K562 (cell line): Measurements from ENCODE around the gene MGAT5. TPM values are rescaled to one million over a fixed set of nuclear protein-coding genes. Genes with fewer than 3 reads are reported as not detected.

Experiments used
- ATAC-seq: fragments of 200-7000 bp; cut with Tn5 transposase; 3 replicates; pipeline ENCODE4 v1.9.1; 2020; ENCODE audit warnings: moderate library complexity
- BruUV-seq: library from RNA; stranded (reverse); fragments of 400-500 nt; replicated peaks from 2 replicates; lab custom pipeline; 2021; lab: Mats Ljungman, UMichigan
- CTCF ChIA-PET: fragments of 300-600 bp; formaldehyde crosslinking; extraction: SDS; loops from one replicate; lab custom pipeline; 2021; ENCODE audit warnings: low intra/inter-chr PET ratio; lab: Yijun Ruan, JAX
- POLR2A ChIA-PET: fragments of 300-600, 350-650 bp; sonication (Branson Sonifier 250); formaldehyde crosslinking; extraction: SDS; loops from one replicate; lab custom pipeline; 2021; ENCODE audit warnings: antibody characterized with exemption, inconsistent platforms; lab: Yijun Ruan, JAX
- DNase-seq, 4 experiments: peaks; one replicate each; pipeline versions ENCODE4 v3.0.0 to v3.0.0-alpha.2; 2011 to 2018; ENCODE audit warnings: low spot score in 3 of 4, mixed read lengths in 3 of 4; ENCODE audit errors: extremely low read depth in 1 of 4
- FAIRE-seq: peaks from 2 replicates; lab custom pipeline; 2011; peaks lifted over from hg19 to GRCh38; lab: Jason Lieb, UNC
- H2AFZ ChIP-seq: 2 replicates; pipeline ENCODE4 v1.6.0; 2011; ENCODE audit warnings: low read depth, low read length, control low read depth, inconsistent platforms
- H3K27ac ChIP-seq: fragments of 200-600 bp; 3 replicates; pipeline ENCODE4 v1.8.0; 2011; ENCODE audit warnings: low read depth, mild to moderate bottlenecking, control low read depth, inconsistent platforms, low read length, moderate library complexity, mixed read lengths; ENCODE audit errors: extremely low read depth
- H3K27me3 ChIP-seq, 2 experiments: fragments of 300-600 bp in 1 of 2; 2 replicates in 1 of 2; 3 replicates in 1 of 2; pipeline versions ENCODE4 v1.6.0 to v1.8.0; 2011; ENCODE audit warnings: inconsistent platforms in 2 of 2, low read length in 2 of 2, mild to moderate bottlenecking in 1 of 2, mixed read lengths in 1 of 2, moderate library complexity in 1 of 2; ENCODE audit not compliant: control insufficient read depth in 2 of 2, insufficient read depth in 2 of 2
- H3K36me3 ChIP-seq: fragments of 300-600 bp; 3 replicates; pipeline ENCODE4 v1.8.0; 2011; ENCODE audit warnings: mild to moderate bottlenecking, low read length, inconsistent platforms; ENCODE audit not compliant: control insufficient read depth, insufficient read depth
- H3K4me1 ChIP-seq, 2 experiments: fragments of 200-600 bp in 1 of 2; replicated peaks in 1 of 2; 2 replicates in 1 of 2; 3 replicates in 1 of 2; pipeline versions ENCODE4 v1.5.1 to v1.8.0; 2011; ENCODE audit warnings: inconsistent platforms in 2 of 2, low read length in 2 of 2, mild to moderate bottlenecking in 1 of 2, mixed read lengths in 1 of 2, moderate library complexity in 1 of 2; ENCODE audit not compliant: control insufficient read depth in 2 of 2, insufficient read depth in 2 of 2
- H3K4me2 ChIP-seq: 2 replicates; pipeline ENCODE4 v1.6.1; 2011; ENCODE audit warnings: low read length, control low read depth, inconsistent platforms, mixed read lengths; ENCODE audit not compliant: insufficient read depth
- H3K4me3 ChIP-seq: fragments of 200-600 bp; sonication (generic), shearing (Covaris generic); 2 replicates; pipeline ENCODE4 v1.5.1; 2016; ENCODE audit warnings: control low read depth, inconsistent platforms
- H3K79me2 ChIP-seq: fragments of 200-600 bp; 3 replicates; pipeline ENCODE4 v1.8.0; 2011; ENCODE audit warnings: low read length, inconsistent platforms; ENCODE audit not compliant: control insufficient read depth, insufficient read depth
- H3K9ac ChIP-seq, 2 experiments: 2 replicates each; pipeline versions ENCODE4 v1.6.0 to v1.6.1; 2011; ENCODE audit warnings: low read depth in 2 of 2, low read length in 2 of 2, control low read depth in 1 of 2, inconsistent platforms in 1 of 2, mild to moderate bottlenecking in 1 of 2, mixed read lengths in 1 of 2; ENCODE audit not compliant: insufficient read depth in 1 of 2
- H3K9me1 ChIP-seq: one replicate; pipeline ENCODE4 v1.6.0; 2011; ENCODE audit warnings: inconsistent platforms, mild to moderate bottlenecking, low read length, moderate library complexity; ENCODE audit not compliant: control insufficient read depth, insufficient read depth
- H3K9me3 ChIP-seq: replicated peaks from 2 replicates; pipeline ENCODE4 v1.5.1; 2011; ENCODE audit warnings: low read depth, low read length, inconsistent platforms; ENCODE audit not compliant: control insufficient read depth, insufficient read depth
- H4K20me1 ChIP-seq: replicated peaks from 2 replicates; pipeline ENCODE4 v1.6.1; 2011; ENCODE audit warnings: low read length, inconsistent platforms, mixed read lengths; ENCODE audit not compliant: control insufficient read depth, insufficient read depth
- HNRNPL ChIP-seq: fragments of 200-400 bp; formaldehyde crosslinking; IDR thresholded peaks from 2 replicates; pipeline ENCODE4 v1.6.1; 2017; ENCODE audit warnings: low read depth, mild to moderate bottlenecking, low read length
- SMARCB1 ChIP-seq: IDR thresholded peaks from 2 replicates; pipeline ENCODE4 v1.6.1; 2011; ENCODE audit warnings: improper control_type of control experiment, low read depth; ENCODE audit not compliant: insufficient read length
- ZBTB17 ChIP-seq: fragments of 450-650 bp; formaldehyde crosslinking; IDR thresholded peaks from 2 replicates; pipeline ENCODE4 v1.4.0; 2020; ENCODE audit warnings: mild to moderate bottlenecking
- WGBS: fragments of 100-300 bp; shearing (Covaris generic); methylation state at CpG from one replicate; pipeline ENCODE4 v1.1.6; 2016; ENCODE audit warnings: low coverage, mixed read lengths; ENCODE audit not compliant: insufficient coverage; ENCODE audit errors: missing lambda C conversion rate; 5-methylcytosine and 5-hydroxymethylcytosine counted together
- in situ Hi-C: fragments of 300-500 bp; cut with MboI; formaldehyde crosslinking; loops from 4 replicates; pipeline ENCODE4 v1.15.0; 2018; ENCODE audit warnings: inconsistent platforms, mixed read lengths
- intact Hi-C: fragments of 100-400 bp; cut with micrococcal nuclease; formaldehyde crosslinking; loops from 2 replicates; pipeline ENCODE4 v1.14.2; 2022
- polyA plus RNA-seq, 8 experiments: library from polyadenylated mRNA; depleted of rRNA in 4 of 8; stranded (reverse) in 5 of 8; unstranded in 3 of 8; fragments of >200 nt; fragmentation: Nextera tagmentation in 2 of 8; fragmentation: Illumina TruSeq in 1 of 8; extraction: Ambion mirVana in 2 of 8; extraction: Trizol in 1 of 8; gene quantifications; 2 replicates each; pipeline versions ENCODE4 v1.2.1 to v1.2.3, GENCODE V29; 2011 to 2014; ENCODE audit warnings: inconsistent platforms in 1 of 8, missing spikeins in 1 of 8
- total RNA-seq, 7 experiments: library from RNA; depleted of rRNA in 6 of 7; stranded (reverse); fragments of >200 nt in 6 of 7; fragmentation: Illumina TruSeq in 2 of 7; extraction: Trizol in 2 of 7; gene quantifications; 2 replicates each; pipeline versions ENCODE4 v1.2.1 to v1.2.3, GENCODE V29; 2011 to 2021; ENCODE audit warnings: low replicate concordance in 1 of 7
- TF ChIP-seq, protein P1 (sequence below): fragments of 450-650 bp; IDR thresholded peaks from 2 replicates; pipeline ENCODE4 v1.6.1; 2016; ENCODE audit warnings: missing biosample characterization, missing genetic modification characterization

Gene MGAT5
- total and polyA plus RNA-seq, 9 of the 15 experiments (the other 6 are each of a cell fraction or from before 2014, with no cell fraction given): 1.6 to 18.6 (median 11.1) TPM

DNA sequence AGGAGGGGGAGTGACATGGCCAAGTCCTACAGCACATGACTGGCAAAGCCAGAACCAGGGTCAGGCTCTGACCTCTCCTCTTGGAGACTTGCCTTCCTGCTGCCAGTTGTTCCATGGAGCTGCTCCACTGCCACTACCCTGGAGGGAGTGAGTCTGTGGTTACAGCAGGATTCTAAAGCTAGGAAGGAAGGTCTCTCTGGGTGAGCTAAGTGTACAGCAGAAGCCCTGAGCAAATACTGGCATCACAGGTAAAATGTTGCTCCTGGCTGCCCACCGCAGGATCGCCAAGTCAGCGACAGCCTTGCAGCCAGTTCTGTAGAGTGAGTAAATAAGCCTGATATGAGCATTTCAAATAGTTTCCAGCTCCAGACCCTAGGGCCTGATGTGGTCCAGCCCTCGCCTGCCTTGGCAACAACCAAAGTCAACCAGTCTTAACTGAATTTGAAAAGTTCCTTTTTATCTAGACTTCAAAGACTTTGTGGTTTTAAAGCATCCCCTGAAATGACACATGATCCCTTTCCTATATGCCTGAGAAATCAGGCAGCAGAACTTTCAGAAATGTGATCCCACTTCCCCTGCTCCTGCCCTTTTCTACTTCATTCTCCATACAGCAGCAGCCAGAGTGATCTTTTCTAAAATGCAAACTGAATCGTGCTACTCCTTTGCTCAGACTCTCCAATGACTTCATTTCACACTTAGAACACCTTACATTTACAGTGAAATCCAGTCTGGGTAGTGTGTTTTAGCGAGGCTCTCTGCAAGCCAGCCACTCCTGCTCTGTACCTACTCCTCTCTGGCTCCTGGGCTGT, 114.3 kb downstream of the MGAT5 start:
- no peak overlapping the region for H3K4me2 ChIP-seq
- H3K9me1 ChIP-seq: no peaks in the 10 kb centered on the region
- no peaks in the 10 kb centered on the region for H3K9me3 ChIP-seq
- H3K9ac ChIP-seq: no peak overlapping the region
- no peak overlapping the region for H3K27ac ChIP-seq
- FAIRE-seq (no peak), DNase-seq (no peak), ATAC-seq (no peak)
- H3K79me2 ChIP-seq: no peaks in the 10 kb centered on the region
- WGBS: 50% methylated on average over 6 of the region's 6 CpGs
- ChIA-PET POLR2A (interaction anchor here (1.2 kb wide), 1 partner anchor 20 kb away, joined by 4 read pairs; no protein-coding TSS in a partner anchor), CTCF (interaction anchor here (0.6 kb wide), 1 partner anchor 268 kb away, joined by 3 read pairs; no protein-coding TSS in a partner anchor)
- no peak overlapping the region for H3K4me3 ChIP-seq
- H4K20me1 ChIP-seq: no peaks in the 10 kb centered on the region
- no TSS peak for BruUV-seq
- no peak overlapping the region for H2AFZ ChIP-seq
- H3K27me3 ChIP-seq: no peaks in the 10 kb centered on the region
- intact Hi-C loops: no loop called here
- in situ Hi-C loops: no loop called here
- no peaks in the 10 kb centered on the region for H3K36me3 ChIP-seq
- TF ChIP-seq ZBTB17 (CRISPR knock-in tag) (no peak), HNRNPL (no peak), SMARCB1 (no peak)
- TF ChIP-seq, protein P1, sequence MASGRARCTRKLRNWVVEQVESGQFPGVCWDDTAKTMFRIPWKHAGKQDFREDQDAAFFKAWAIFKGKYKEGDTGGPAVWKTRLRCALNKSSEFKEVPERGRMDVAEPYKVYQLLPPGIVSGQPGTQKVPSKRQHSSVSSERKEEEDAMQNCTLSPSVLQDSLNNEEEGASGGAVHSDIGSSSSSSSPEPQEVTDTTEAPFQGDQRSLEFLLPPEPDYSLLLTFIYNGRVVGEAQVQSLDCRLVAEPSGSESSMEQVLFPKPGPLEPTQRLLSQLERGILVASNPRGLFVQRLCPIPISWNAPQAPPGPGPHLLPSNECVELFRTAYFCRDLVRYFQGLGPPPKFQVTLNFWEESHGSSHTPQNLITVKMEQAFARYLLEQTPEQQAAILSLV: no peak
- no peaks in the 10 kb centered on the region for H3K4me1 ChIP-seq
